ENCODE measurements around the gene DNAH14.
"Not testable (repeated sequence)": the region's sequence is repeated elsewhere in the genome, so short reads cannot be mapped to it uniquely, and the experiment has no call there.

DNAH14 gene

DNA sequence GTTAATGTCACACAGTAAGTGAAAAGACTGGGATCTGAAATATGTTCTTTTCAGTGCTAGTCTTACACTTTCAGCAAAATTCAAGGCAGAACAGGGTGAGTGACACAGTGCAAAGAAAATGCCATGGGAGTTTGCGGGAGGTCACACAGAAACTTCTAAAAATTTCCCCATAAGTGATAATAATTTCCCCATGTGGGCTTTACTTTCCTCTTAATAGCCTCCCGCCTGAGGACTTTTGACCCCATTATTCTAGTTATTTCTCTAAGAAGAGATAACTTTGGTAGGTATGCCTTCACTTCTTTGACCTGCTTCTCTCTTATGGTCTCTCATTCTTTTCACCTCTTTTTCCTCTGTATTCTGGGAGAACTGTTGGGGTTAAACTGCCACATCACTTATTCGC lies 8.1 kb upstream of the DNAH14 start:
- no peak for DNase-seq (ENCODE audit: low spot score)

DNA sequence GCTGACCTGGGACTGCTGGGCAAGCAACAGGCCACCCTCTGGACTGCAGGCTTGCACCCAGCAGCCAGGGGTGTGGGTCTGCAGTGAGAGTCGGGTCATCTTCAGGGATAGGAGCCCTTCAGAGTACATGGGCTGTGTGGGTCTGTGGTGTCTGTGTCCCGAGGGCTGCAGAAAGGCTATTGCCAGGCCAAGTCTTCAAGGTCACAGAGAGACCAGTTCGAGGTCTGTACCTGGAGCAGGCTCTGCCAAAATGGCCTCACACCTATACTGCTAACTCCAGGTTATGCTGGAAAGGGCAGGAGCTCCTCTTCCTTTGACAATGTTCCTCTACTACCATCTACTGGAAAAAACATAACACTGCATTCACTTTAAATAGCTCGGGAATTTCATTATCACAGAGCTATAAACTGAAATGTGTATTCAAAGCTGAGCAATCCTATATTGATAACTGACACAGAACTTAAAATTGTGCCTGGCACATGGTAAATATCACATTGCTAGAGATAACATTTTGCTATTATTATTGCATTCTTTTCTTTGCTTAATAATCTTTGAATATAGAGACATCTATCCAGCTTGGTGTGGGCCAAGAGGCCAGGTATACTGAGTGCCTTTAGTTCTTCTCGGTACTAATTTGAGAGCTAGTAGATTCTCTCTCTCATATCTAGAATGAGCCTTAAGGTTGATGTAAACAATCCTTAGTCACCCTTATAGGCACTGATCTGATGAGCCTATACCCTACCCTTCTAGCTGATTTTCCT lies 6.9 kb upstream of the DNAH14 start:
- DNase-seq (ENCODE audit: low spot score) = peak; percentile 46

DNA sequence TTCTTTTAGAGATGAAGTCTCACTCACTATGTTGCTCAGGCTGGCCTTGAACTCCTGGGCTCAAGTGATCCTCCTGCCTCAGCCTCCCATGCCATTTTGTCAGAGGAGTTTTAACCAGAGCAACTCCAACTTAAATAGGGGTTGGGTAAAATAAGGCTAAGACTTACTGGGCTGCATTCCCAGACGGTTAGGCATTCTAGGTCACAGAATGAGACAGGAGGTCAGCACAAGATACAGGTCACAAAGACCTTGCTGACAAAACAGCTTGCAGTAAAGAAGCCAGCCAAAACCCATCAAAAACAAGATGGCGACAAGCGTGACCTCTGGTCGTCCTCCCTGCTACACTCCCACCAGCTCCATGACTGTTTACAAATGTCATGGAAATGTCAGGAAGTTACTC lies 5.7 kb upstream of the DNAH14 start:
- DNase-seq (ENCODE audit: low spot score) = no peak

DNA sequence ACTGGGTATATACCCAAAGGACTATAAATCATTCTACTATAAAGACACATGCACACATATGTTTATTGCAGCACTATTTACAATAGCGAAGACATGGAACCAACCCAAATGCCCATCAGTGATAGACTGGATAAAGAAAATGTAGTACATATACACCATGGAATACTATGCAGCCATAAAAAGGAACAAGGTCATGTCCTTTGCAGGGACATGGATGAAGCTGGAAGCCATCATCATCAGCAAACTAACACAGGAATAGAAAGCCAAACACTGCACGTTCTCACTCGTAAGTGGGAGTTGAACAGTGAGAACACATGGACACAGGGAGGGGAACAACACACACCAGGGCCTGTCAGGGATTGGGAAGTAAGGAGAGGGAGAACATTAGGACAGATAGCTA lies 1.8 kb upstream of the DNAH14 start:
- DNase-seq (ENCODE audit: low spot score) = not testable (repeated sequence)

DNA sequence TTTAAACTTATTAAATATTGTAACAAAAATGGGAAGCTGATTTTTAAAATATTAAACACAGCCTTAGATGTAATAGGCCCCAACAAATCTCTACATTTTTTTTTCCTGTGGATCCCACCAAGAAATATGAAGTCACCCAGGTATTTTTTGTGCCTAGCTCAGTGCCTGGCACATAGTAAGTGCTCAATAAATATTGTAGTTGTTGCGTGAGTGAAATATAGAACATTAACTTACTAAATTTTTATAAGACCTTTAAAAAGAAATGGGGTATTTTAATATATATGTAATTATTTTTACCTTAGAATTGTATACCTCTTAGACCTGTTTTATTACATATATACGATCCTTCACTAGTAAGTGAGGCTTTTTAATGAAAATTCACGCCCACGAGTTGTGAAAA lies 569 bp upstream of the DNAH14 start:
- DNase-seq (ENCODE audit: low spot score) = no peak

DNA sequence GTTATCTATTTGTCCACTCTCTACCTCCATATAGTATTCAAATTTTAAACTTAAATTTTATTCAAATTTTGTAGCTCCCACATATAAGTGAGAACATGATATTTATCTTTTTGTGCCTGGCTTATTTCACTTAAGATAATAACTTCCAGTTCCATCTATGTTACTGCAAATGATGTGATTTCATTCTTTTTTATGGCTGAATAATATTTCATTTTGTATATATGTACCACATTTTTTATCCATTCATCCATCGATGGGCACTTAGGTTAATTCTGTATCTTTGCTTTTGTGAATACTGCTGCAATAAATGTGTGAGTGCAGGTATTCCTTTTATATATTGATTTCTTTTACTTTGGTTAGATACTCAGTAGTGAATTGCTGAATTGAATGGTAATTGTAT lies 2.1 kb downstream of the DNAH14 start:
- DNase-seq (ENCODE audit: low spot score) = no peak

DNA sequence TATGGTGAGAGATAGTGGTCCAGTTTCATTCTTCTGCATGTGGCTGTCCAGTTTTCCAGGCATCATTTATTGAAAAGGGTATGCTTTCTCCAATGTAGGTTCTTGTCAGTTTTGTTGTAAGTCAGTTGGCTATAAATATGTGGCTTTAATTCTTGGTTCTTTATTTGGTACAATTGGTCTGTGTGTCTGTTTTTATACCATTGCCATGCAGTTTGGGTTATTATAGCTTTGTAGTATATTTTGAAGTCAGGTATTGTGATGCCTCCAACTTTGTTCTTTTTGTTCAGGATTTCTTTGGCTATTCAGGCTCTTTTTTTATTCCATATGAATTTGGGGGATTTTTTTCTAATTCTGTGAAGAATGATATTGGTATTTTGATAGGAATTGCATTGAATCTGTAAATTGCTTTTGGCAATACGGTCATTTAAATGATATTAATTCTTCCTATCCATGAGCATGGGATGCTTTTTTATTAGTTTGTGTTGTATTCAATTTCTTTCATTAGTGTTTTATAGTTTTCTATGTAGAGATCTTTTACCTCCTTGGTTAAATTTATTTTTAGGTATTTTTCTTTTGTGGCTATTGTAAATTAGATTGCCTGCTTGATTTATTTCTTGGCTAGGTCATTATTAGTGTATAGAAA lies 3.3 kb downstream of the DNAH14 start:
- no peak for DNase-seq (ENCODE audit: low spot score)

DNA sequence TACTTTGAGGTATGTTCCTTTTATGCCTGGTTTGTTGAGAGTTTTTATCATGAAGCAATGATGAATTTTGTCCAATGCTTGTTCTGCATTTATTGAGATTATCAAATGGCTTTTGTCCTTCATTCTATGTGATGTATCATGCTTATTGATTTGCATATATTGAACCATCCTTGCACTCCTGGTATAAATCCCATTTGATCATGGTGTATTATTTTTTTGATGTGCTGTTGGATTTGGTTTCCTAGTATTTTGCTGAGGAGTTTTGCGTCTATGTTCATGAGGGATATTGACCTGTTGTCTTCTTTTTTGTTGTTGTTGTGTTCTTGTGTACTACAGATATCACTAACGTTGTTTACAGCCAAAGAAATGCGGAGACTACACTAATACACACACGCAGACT lies 4.1 kb downstream of the DNAH14 start:
- DNase-seq (ENCODE audit: low spot score) = no peak

DNA sequence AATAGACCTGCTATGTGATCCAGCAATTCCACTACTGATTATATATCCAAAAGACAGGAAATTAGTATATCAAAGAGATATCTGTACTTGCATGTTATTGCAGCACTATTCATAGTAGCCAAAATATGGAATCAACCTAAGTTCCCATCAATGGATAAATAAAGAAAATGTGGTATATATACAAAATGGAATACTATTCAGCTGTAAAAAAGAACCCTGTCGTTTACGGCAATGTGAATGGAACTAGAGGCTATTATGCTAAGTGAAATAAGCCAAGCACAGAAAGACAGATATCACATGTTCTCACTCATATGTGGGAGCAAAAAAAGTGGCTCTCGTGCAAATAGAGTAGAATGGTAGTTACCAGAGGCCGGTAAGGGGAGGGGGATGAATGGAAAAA lies 9.2 kb downstream of the DNAH14 start:
- no peak for DNase-seq (ENCODE audit: low spot score)

DNA sequence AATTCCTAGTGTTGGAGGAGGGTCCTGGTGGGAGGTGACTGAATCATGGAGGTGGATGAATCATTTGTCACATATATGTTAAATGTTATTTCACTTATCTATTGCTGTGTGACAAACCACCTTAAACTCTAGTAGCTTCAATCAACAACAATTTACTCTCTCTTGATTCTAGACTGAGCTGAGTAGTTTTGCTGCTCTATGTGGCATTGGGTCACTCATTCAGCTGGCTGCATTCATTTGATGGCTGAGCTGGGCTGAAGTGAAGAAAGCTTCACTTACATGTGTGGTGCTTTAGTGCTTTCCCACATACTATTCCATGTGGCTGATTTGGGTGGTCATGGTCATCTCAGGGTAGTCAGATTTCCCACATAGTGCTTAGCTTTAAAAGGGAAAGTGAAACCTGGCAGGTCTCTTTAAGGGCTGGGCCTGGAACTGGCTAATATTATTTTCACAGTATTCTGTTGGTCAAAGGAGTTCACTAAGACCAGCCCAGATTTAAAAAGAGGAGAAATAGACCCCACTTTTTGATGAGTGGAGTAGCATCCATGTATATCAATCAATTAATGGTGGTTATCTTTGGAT lies 10.5 kb downstream of the DNAH14 start:
- no peak for DNase-seq (ENCODE audit: low spot score)

DNA sequence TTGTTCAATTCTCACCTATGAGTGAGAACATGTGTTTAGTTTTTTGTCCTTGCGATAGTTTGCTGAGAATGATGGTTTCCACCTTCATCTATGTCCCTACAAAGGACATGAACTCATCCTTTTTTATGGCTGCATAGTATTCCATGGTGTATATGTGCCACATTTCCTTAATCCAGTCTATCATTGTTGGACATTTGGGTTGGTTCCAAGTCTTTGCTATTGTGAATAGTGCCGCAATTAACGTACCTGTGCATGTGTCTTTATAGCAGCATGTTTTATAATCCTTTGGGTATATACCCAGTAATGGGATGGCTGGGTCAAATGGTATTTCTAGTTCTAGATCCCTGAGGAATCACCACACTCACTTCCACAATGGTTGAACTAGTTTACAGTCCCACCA lies 11.3 kb downstream of the DNAH14 start:
- DNase-seq (ENCODE audit: low spot score) = not testable (repeated sequence)

DNA sequence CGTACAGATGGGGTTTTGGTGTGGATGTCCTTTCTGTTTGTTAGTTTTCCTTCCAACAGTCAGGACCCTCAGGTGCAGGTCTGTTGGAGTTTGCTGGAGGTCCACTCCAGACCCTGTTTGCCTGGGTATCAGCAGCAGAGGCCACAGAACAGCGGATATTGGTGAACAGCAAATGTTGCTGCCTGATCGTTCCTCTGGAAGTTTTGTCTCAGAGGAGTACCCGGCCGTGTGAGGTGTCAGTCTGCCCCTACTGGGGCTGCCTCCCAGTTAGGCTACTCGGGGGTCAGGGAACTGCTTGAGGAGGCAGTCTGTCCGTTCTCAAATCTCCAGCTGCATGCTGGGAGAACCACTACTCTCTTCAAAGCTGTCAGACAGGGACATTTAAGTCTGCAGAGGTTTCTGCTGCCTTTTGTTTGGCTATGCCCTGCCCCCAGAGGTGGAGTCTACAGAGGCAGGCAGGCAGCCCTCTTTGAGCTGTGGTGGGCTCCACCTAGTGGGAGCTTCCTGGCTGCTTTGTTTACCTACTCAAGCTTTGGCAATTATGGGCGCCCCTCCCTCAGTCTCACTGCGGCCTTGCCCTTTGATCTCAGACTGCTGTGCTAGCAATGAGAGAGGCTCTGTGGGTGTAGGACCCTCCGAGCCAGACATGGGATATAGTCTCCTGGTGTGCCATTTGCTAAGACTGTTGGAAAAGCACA lies 16.3 kb downstream of the DNAH14 start:
- DNase-seq (ENCODE audit: low spot score) = not testable (repeated sequence)

DNA sequence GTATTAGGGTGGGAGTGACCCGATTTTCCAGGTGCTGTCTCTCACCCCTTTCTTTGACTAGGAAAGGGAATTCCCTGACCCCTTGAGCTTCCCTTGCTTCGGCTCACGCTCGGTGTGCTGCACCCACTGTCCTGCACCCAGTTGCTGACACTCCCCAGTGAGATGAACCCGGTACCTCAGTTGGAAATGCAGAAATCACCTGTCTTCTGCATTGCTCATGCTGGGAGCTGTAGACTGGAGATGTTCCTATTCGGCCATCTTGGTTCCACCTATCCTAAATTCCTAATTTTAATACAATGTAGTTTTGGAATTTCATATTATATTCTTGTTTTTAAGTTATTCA lies 16.8 kb downstream of the DNAH14 start:
- DNase-seq (ENCODE audit: low spot score) = not testable (repeated sequence)

DNA sequence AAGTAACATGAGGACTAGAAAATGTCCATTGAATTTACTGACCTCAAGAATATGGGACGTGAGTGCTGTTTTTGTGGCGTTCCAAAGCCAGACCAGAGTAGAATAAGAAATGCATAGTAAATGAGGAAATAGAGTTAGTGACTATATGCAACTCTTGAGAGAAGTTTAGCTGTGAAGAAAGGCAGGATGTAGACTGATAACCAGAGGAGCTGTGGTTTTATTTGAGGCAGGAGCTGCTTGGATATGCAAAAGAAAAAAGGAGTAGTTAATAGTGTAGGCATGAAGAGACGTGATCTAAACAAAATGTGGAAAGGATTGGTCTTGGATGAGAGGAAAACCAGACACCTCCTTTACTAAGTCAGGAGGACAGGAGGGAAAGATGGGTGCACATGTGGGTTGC lies 28.2 kb downstream of the DNAH14 start:
- DNase-seq (ENCODE audit: low spot score) = no peak

DNA sequence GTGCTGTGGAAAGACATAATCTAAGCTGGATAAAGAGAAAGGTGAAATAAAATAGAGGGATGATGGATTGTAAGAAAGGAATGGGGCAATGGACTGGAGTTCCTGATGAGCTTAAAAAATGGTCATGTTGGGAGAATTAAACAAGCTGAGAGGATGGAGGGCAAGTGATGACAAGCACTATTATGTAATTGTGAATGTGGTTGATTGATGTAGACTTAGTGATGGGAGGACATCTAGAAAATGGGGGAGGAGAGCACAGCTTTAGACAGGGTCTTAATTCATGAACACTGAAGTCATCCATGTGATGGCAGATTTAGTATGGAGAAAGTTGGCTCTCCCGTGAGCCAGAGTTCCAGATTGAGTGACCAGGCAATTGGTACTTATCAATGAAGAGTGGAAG lies 29.0 kb downstream of the DNAH14 start:
- DNase-seq (ENCODE audit: low spot score) = no peak

DNA sequence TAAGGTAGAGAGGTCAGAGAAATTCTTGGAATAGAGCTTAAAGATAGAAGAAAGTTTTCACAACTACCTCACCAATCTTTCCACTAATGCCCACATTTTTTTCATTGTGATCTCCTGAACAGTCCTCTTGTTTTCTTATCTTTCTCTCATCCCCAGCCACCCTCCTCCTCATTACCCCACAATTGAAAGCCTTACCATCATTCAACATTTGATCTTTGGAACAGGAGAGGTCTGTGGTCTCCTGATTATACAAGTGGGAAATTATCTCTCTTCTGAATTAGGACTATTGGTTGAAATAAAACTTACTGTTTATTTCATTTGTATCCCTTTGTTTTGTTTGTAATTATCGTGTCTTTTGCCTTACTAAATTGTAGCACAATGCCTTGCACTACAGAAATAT lies 29.6 kb downstream of the DNAH14 start:
- DNase-seq (ENCODE audit: low spot score) = no peak

DNA sequence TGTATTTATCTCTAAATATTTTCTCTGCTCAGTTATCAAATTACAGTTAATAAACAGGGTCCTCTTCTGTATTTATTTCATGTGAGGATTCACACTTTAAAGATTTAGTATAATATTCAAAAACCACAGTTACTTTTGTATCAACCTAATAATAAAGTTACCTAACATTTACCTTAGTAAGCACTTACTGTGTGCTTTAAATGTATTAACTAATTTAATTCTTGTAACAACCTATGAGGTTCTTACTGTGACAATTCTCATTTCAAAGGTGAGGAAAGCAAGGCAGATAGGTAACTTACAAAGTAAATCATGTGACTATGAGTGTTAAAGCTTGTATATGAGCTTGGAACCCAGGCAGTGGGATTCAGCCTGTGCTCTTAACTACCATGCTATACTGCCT lies 30.2 kb downstream of the DNAH14 start:
- no peak for DNase-seq (ENCODE audit: low spot score)

DNA sequence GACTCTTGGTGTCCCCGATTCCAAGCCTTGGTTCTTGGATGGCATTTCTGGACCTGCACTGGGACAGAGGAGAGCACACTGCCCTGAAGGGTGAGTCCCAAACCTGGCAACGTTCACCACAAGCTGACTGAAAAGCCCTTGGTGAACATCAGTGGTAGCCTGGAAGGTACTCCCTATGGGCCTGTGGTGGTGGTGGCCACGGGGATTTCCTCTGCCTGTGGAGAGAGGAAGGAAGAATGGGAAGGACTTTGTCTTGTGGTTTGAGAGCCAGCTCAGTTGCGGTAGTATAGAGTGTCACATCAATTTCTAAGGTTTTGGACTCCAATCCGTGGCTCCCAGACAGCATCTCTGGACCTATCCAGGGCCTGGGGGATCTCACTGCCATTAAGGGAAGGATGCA lies 50.7 kb downstream of the DNAH14 start:
- DNase-seq (ENCODE audit: low spot score) = no peak

DNA sequence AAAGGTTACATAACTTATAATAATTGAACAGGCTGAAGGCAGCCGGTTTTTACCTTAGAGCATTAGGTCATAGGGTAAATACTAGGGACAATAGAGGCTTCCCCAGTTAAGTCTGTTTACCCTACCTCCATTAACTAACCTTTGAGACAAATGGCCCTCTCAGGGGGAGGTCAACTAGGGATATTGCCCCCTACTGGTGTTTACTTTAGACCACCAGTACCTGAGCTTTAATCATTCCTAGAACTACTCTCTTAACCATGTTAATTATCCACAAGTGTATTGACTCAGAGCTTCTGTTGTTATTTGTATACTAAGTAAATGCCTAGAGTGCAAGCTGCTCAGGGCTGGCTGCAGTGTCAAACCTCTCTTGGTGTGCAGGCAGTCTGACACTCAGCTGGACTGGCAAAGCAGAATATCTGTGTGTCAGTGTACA lies 52.5 kb downstream of the DNAH14 start:
- peak; percentile 11 for DNase-seq (ENCODE audit: low spot score)

DNA sequence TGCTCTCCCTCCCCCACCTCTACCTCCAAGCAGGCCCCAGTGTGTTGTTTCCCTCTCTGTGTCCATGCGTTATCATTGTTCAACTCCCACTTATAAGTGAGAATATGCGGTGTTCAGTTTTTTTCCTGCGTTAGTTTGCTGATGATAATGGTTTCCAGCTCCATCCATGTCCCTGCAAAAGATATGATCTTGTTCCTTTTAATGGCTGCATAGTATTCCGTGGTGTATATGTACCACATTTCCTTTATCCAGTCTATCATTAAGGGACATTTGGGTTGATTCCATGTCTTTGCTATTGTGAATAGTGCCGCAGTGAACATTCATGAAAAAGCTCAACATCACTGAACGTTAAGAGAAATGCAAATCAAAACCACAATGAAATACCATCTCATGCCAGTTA lies 58.6 kb downstream of the DNAH14 start:
- no peak for DNase-seq (ENCODE audit: low spot score)

DNA sequence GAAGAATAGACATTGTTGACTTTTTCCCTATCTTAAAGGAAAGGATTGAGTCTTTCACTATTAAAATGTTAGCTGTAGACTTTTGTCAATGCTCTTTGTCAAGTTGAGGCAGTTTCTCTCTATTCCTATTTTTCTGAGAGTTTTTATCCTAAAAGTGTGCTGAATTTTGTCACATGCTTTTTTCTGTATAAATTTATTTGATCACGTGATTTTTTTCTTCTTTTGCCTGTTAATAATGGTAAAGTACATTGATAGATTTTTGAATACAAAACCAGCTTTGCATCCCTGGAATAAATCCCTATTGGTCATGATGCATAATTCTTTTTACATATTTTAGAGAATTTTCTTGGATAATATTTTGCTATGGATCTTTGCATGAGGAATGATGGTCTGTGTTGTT lies 60.1 kb downstream of the DNAH14 start:
- no peak for DNase-seq (ENCODE audit: low spot score)

DNA sequence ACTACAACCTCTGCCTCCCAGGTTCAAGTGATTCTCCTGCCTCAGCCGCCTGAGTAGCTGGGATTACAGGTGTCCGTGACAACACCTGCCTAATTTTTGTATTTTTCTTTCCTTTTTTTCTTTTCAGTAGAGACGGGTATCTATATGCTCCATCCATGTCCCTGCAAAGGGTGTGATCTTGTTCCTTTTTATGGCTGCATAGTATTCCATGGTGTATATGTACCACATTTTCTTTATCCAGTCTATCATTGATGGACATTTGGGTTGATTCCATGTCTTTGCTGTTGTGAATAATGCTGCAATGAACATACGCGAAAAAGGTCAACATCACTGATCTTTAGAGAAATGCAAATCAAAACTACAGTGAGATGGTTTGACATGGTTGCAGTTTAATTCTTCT lies 62.1 kb downstream of the DNAH14 start:
- DNase-seq (ENCODE audit: low spot score) = not testable (repeated sequence)

DNA sequence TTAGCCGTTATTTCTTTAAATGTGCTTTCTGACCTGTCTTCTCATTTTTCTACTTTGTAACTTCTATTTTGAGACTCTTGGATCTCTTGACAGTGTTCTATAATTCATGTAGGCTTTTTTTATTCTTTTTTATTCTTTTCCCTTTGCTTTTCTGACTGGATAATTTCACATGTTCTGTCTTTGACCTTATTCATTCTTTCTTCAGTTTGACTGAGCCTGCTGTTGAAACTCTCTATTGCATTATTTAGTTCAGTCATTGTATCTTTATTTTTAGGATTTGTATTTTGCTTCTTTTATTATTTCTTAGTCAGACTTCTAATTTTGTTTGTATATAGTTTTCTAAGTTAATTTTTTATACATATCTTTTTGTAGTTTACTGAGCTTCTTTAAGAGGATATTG lies 66.1 kb downstream of the DNAH14 start:
- DNase-seq (ENCODE audit: low spot score) = no peak

Data from HuH-7.5 (cell line).